GDM1 (cell line): ENCODE results near the gene LIMA1.

Experiments used
- DNase-seq: peaks from one replicate; lab custom pipeline; 2025; lab: John Stamatoyannopoulos, UW

Gene LIMA1

DNA sequence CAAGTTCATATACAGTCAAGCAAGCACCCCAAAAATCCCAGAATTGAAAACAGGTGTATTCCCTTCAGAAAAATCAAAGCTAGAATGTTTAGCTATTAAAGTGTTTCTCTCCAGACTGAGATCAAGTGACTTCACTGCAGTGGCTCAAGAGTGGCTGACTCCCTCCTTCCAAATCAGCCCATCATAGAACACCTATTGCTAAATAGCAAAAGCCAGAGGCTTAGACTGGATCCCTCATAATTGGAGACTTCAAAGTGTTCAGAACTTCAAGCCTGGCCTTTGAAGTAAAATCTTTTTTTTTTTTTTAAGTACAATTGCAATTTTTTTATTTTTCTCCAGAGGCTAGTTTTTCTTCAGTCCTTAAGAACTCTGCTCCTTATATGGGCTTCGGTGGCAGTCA, 66.1 kb downstream of the LIMA1 start:
- DNase-seq = no peak

DNA sequence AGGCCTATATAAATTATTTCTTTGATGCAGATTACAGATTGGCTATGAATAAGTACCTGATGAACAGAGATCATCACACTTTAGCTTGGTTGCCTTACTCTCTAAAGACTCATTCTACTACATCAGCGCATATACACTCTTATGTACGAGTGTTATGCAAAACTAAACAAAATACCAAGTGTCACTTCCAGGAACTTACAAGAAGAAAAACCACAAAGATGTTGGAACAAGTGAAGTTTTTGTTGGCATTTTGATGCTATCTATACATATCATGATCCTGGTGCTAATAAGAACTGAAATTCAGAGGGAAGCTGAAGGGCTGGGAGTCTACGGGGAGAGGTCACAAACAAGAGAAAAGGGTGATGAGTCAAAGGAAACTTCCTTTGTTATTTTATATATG, 68.3 kb downstream of the LIMA1 start:
- no peak for DNase-seq

DNA sequence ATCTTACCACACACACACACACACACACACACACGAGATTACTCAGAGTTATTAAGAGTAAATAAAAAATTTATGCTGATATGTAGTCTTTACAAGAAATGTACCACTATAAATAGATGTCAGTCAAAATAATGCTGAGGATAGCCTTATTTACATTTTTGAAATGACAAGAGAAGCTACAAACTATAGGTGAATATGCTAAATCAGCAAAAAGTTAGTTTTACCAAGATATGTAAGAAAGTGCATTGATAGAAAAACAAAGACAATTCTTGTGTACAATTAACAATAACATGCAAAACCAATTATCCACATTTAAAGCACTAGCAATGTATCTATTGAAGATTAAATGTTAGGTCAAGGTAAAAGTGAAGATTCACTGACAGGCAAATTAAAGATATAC, 69.3 kb downstream of the LIMA1 start:
- no peak for DNase-seq

DNA sequence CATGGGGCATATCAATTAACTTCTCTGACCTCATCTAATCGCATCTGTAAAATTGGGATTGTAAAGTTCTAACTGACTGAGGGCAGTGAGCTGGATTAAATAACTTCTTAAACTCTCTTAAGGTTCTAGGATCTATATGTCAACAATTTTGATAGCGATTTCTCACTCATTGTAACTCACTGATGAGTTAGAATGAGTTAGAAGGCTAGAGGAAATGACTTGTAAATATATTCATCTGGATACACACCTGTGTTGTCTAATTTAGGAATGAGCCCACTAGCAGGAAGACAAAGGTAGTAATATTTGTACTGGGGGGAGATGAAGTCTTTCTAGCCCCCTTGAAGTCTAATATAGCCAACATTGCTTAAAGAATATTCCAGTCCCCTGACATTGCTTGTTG, 69.9 kb downstream of the LIMA1 start:
- no peak for DNase-seq

DNA sequence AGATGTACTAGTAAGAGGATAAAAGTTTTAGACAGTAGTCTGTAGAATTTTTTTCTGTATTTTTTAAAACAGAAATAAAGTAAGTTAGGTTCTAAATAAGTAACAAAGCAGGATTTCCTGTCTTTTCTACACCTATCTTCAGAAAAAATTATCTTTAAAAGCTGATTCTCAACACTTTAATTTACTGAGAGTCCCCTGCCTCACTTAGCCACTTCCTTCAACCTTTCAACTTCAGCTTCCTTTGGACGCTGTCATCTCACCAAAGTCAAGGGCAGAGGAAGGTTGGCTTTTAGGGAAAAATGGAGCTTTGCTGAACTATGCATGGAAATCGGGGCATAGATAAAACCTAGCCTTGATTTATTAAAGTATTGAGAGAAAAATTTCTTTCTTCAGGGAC, 71.3 kb downstream of the LIMA1 start:
- no peak for DNase-seq

DNA sequence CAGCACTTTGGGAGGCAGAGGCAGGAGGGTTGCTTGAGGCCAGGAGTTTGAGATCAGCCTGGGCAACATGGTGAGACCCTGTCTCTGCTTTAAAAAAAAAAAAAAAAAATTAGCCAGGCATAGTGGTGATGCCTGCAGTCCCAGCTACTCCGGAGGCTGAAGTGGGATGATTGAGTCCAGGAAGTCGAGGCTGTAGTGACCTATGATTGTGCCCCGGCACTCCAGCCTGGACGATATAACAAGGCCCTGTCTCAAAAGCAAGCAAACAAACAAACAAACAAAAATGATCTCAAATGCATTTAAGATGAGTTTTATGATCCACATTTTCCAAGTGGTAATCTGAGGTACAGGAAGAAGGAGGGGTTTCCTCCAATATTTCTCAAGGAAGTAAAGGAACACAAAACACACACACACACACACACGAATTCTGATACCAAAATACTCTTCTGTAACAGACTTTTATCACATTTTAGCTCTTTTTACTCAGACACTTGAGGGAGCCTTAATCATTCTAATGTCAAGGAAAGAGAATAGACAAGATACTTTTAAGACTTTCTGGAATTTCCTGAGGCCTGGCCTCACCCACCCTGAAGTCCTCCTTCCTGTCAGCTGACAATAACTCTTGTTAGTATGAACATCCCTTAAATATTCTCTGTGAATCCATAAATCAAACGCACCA, 71.8 kb downstream of the LIMA1 start:
- DNase-seq = no peak

DNA sequence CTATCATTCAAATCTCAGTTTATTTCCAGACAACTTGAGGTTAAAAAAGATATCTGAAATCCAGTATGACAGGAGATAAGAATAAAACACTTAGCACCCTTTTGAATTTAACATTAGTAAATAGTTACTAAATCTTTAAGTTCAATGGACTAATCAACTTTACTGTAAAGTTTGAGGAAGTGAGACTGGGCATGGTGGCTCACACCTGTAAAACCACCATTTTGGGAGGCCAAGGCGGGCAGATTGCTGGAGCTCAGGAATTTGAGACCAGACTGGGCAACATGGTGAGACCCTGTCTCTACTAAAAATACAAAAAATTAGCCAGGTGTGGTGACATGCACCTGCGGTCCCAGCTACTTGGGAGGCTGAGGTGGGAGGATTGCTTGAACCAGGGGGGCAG, 75.9 kb downstream of the LIMA1 start:
- no peak for DNase-seq

DNA sequence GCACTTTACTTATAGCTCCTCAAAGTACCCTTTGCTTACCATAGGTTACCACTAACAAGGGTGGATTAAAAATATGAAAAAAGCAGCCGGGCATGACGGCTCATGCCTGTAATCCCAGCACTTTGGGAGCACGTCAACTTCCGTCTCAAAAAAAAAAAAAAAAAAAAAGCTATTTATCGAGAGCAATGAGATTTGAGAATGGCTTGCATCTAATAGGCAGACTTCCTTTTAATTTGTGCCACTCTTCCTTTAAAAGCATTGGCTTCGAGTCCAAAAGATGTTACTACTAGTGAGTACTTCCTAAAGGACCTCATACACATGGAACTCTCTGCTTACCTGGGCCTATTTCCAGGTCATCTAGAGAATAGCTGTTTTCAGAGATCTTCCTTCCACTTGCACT, 77.7 kb downstream of the LIMA1 start:
- no peak for DNase-seq

DNA sequence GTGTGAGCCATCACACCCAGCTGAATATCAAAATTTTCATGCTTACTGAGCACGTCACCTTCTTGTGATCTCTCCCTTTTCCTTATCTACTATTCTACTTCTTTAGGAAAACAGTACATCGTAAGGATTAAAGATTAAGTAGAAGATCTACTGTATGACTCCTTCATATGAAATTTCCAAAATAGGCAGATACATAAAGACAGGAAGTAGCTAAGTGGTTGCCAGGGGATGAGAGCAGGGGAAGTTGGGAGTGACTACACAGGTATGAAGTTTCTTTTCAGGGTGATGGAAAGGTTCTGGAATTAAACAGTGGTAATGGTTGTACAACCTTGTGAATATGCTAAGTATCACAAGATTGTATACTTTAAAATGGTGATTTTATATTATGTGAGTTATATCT, 79.6 kb downstream of the LIMA1 start:
- no peak for DNase-seq

DNA sequence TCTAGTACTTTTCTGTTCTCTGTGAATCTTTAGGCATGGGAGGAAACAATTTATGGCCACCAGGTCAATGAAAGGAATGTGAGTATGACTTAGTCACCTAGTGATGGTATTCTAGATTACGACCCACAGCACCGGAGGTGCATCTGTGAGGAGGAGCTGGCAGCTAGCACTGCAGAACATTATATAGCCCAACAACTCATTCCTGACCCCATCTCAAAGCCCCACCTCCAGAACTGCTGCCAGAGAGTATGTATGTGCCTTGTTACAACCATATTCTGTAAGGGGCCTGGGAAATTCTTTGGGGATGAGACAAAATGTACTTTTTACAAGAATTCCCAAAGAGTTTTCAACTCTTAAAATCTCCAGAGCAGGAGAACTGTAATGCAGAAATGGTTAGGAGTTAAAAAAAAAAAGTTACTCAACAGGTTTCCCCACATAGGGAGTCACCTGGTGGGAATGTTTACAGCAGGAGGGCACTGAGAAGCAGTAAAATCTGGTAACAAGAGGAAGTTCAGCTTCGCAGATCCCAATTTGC, 81.3 kb downstream of the LIMA1 start:
- no peak for DNase-seq

DNA sequence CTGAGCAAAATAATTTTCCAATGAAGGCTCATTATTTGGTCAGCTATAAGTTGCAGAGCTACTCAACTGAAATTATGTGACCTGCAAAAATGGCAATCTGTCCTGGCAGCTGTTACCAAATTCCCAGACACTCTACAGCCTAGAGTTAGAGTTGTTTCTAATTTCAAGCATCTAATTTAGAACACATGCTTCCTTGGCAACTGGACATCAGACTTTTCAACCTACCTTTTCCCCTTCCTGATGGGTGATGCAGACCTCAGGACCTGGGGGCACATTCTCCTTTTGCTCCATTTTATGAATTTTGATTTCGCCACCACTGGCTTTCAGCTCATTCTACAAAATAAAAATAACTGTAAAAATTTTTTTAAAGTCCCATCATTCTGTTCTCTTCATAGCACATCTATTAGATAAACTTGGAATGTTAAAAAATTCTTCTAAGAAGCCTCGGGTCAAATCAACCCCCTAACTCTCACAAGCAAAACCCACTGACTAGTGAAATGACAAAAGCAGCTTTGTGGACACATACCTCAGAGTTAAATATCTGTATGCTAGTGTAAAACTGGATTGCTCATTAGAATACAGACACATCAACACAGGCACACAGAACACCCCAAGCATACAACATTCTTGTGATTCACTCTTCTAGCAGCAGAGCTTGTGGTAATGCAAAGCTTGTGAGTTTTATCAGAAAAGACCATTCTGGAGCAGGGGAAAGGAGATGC, 82.6 kb downstream of the LIMA1 start:
- no peak for DNase-seq

DNA sequence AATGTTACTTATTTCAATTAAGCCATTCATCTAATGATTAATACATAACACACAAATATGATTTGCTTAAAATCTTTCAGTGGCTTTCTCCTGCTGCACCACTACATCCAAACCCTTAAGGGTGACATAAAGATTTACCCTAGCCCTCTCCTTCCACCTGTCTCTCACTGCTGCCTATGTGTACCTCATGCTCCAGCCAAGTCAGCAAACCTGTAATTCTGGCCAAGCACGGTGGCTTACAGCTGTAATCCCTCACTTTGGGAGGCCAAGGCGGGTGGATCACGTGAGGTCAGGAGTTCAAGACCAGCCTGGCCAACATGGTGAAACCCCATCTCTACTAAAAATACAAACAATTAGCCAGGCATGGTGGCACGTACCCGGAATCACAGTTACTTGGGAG, 84.5 kb downstream of the LIMA1 start:
- DNase-seq = no peak

DNA sequence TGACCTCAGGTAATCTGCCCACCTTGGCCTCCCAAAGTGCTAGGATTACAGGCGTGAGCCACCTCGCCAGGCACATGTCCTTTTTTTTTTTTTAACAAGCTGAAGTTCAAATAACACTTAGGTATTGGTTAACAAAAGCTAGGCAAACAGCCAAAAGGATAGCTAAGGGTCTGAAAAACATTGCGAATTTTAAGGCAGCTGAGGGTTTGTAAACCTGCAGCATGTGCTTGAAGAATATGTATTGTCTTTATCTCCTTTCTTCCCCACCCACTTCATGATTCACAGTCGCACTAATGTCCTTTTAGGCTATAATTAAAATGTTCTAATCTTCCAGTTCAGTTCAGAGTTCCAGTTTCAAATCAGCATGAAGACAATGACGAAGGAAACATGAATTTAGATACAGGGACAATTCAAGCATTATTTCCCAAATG, 86.0 kb downstream of the LIMA1 start:
- DNase-seq = no peak

DNA sequence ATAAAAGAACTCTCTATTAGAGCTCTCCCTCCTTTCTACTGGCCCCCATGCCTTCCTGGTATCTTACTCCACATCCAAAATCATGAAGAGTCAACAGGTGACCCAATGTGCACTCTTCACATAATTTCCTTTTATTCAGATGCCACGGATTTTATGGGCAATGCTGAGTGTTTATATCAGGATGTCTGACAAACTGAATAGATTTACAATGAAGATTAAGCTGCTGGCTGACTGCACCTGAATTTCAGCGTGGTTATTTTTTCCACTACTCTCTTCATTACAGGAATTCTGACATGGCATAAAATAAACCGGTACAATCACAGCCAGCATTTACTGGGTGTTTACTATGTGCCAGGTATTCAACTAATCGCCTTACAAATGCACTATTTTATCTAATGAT, 86.8 kb downstream of the LIMA1 start:
- no peak for DNase-seq

DNA sequence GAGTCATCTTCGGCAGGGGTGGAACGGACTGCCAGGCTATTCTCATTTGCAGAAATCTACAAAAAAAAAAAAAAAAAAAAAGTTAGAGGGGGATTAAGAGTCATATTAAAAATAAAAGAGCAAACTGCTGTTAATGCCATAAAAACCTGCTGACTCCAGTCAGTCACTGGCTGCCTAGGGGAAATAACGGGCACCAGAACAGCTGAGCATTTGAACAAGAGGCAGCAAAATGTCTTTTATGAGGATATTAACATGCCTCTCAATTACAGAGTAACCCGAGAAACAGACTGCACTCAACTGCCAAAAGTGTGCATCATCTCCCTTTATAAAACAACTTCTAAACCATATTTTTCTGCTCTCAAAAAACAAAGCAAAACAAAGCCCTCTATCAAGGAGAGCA, 87.5 kb downstream of the LIMA1 start:
- no peak for DNase-seq

DNA sequence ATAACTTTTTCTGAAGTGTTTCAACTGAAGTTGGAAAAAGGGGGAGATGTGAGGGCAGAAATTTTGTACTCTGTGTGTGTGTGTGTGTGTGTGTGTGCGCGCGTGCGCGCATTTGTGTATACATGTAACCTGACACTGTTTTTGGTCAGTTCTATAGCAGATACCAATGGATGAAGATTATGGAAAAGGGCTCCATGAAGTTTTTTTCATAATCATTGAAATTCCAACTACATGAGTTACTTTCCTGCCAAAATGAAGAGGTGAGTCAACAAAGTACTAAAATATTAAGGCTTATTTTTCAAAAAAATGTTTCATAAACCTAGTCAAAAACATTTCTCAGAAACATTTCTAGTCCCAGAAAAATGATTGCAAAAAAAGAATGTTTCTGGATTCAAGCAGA, 90.4 kb downstream of the LIMA1 start:
- no peak for DNase-seq

DNA sequence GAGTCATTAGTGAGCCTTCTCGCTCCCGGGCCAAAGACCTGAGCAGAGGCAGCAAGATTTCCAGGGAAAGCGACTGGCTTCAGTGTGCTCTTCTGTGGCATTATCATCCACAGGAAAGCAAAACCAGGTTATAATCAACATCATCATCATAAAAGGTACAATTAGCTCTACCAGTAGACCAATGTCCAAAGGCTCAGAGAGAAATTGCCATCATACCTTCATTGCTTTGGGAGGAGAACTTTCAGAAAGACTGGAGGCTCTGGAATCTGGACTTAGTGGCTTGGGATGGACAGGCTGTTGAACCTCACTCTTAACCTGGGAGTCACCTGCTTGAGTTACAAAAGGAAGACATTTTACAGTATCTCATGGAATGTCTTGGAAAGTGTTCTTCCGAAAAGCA, 91.1 kb downstream of the LIMA1 start:
- no peak for DNase-seq

DNA sequence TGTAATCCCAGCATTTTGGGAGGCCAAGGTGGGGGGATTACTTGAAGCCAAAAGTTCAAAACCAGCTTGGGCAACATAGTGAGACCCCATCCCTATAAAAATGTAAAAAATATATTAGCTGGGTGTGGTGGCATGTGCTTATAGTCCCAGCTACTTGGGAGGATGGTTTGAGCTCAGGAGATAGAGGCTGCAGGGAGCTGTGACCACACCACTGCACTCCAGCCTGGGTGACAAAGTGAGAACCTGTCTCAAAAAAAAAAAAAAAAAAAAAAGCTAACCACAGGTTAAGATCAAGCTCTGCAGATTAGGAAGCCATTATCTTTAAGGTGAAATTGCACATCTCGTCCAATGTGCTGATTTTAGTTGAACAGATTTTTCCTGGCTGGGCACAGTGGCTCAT, 92.5 kb downstream of the LIMA1 start:
- no peak for DNase-seq

DNA sequence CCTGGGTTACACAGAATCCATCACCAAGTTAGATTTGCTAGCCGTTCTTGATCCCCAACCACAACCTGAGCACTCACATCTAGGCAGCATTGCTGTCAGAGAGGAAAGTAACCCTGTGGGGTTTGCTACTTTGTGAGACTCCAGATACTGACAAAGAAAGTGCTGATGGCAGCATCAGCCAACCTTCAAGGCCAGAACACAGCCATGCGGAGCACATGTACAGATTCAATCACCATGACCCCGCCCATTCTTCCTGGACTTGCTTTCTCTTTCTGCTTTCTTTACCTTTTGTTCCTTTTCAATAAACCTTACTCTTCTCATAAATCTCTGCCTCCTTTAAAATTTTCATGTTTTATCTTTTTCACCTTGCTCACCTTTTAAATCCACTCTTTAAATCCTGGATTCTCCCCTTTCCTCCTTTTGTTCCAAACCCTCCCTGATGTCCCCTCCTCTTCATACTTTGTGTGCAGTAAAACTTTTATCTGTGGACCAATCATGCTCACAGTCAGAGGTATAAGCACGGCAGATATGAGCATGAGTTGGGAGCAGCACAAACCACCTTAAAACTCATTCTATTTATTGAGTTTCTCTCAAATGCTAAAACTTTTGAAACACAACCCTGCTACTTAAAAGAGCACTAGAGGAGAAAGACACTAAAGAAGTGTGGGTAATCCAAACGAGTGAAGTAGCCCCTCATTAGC, 94.3 kb downstream of the LIMA1 start:
- DNase-seq = no peak

DNA sequence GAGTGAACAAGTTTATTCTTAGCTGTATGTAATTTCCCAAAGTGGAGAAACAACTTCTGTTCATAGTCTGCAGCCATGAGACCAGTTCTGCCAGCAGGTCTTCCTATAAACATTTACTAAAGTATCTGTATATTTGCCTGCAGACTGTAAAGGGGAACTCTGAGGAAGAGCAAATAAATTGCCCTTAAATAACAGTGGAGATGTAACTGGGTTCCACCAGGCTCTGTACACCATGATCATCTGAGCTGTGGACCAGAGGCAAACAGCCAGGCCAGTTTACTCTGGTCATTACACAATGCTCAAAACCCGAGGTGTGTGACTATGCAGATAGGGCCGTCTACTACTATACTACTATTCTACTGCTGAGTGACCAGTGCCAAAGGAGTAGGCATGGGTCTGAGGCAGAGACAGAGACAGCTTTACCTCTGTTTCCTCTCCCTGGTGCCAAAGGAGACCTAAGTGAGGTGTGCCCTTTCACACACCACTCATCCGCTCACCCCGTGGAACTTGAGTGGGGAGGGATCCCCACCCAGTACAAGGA, 95.0 kb downstream of the LIMA1 start:
- DNase-seq = no peak

DNA sequence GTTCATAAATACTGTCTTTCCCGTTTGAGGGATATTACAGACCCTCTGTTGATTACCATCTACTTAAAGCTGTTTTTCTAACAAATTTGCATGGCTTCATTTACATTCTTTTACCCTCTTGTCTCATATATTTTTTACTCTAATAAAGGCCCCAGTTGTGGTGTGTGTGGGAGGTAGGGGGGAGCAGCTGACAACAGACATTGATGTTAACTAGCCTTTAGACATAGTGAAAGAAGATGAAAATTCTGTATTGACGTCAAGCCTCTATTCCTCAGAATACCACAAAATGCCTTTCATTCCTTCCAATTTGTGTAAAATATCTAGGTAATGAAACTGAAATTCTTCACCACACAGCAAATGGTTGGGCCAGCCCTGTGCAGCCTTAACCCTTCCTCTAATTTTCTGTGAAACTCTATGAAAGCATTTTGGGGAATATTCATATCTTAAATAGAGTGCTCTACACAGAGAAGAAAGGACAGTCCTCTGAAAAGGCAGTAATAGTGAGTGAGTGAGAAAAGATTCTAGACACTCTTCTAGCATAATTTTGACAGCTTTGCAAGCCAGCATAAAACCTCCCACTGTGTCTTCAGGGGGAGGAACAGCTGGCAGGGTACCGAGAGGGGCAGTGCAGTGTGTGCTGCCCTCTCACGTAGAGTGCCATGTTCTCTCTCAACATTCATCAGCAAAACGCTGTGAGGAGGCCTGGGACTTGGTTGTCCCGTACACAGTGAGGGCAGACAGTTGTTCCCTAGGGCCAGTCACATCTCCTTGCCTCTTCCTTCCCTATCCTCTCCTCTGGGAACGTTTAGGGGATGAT, 96.0 kb downstream of the LIMA1 start:
- DNase-seq = no peak

DNA sequence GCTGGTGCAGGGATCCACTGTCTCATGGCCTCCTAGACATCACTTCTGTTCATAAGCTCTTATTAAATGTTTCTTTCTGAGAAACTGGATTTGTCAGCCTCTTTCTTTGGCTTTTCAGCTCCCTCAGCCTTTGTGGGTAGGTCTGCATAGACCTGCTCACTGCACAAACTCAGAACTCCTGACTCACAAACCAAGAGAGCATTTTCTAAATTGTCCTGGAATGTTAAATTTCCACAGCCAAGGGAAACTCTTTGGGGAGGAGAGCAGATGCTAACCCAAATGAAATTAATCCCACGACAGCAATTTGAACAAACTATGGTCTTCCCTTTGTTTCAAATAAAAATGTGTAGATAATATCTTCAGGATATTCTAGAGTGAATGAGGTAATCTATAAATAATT, 96.6 kb downstream of the LIMA1 start:
- DNase-seq = no peak
